Measurements from ENCODE around the gene TCEANC2.

- TF ChIP-seq CTCF (IDR thresholded peaks at IDR 0.05) (no peak), POLR2A (IDR thresholded peaks at IDR 0.05) (no peak)
Observed at GRCh38 chr1:54091666-54092065, 38.3 kb downstream of the TCEANC2 start.

All from testis (tissue), 2 donors.